Dedifferentiated amniotic fluid mesenchymal stem cell (primary cell): ENCODE data around the gene MRPL11.

Experiments
- DNase-seq: peaks from one replicate; pipeline ENCODE4 v3.0.0-alpha.2; 2016; ENCODE audit errors: extremely low spot score

The MRPL11 gene

GRCh38 chr11:66438504-66439466 lies at the start of gene MRPL11:
Gene MRPL11, minus strand, starts transcription at chr11:66438848. Its CDS starts 94 bp downstream, at chr11:66438754.
- peak; percentile 91 for DNase-seq

DNA sequence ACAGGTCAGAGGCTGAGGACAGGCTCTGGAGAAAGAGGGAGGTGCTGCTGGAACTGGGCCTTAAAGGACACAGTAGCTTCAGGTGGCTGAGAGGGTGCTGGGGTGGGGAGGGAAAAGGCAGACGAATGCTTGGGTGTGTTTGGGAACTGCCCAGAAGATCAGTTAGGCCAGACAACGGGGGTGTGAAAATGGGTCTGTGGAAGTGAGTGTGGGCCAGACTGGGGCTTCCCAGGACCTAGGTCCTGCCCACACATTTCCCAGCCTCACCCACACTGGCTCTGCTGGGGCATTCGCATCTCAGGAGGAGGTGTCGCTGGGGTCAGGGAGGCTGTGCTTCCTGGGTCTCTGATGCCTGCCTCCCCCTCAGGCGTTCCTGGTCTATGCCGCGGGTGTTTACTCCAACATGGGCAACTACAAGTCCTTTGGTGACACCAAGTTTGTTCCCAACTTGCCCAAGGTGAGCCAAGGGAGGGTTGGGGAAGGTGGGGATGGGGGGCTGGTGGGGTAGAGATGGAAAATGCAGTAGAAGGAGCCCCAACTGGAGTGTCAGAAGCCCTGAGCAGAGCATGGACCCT lies 46.2 kb upstream of the MRPL11 start:
- no peak for DNase-seq

- peak; percentile 95 for DNase-seq
These were observed 41.7 kb upstream of the MRPL11 start, which contains the start of gene DPP3 for GRCh38 chr11:66480117-66480938. Gene DPP3, plus strand, starts transcription at chr11:66480434. Its CDS starts 1,767 bp downstream, at chr11:66482201.

DNA sequence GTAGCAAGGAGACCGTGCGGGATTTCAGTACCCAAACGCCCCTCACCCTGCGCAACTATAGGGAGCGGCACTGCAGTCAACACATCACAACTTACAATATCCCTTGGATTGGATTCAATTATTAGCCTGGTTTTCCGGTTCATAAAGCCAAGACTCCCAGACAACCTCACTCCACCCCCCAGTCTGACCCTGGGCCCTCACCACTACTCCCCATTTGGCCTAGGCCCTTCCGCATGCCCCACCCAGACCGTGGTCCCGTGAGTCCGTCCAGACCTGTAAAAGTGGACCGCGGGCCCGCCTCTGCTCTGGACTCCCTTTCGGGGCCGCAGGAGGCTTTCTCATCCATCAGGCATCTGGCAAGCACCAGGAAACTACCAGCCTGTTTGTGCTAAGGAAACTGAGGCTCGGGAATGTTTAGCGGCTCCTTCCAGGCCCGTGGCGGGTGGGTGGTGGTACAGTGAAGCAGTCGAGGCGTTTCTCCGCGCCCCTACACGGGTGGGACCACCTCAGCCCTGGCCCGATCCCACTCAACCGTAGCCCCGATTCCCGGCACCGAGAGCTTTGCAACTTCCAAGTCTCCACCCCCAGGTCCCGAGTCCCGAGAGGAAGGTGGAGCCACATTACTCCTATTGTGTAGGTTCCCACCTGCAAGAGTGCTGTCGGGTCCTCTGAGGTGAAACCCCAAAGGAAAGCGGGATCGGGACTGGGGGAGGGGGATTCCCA lies 40.9 kb upstream of the MRPL11 start:
- DNase-seq = no peak

GRCh38 chr11:66478729-66479393 lies 40.2 kb upstream of the MRPL11 start:
- DNase-seq = no peak

DNA sequence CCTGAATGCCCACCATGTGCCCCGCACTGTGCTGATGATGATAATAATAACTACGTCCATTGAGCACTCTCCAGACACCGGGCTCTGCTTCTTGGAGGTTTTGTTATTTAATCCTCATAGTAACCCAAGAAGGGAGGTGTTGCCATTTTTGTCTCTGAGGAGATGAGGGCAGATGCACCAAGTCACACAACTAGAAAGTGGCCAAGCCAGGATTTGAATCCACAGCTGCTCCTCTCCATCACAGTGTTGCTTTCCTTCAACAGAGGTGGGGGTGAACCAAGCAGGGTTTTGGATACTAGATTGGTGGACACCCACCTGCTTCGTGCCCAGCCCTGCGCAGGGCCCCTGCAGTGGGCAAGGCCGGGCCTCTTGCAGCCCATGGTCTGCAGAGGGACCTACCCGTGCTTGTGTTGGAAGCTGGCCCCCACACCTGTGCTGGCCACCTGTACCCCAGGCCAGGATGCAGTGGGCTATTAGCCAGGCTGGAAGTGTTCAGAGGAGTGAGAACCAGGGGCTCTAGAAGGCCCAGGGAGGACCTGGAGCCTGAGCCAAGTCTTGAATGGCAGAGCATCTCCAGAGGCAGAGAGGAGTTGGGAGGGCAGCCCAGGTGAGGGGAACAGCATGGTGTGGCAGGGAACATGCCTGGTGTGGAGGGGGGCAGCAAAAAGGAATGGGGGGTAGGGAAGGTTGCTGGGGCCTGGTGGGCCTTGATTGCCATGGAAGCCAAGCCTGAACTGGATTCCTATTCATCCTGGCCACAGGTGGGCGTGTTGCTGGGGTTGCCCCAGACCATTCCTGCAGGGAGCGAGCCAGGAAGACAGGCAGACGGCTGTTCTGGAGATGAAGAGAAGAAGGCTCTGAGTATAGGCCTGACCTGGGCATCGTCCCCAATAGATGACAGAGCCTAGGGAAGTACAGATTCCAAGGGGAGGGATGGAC lies 38.9 kb upstream of the MRPL11 start:
- no peak for DNase-seq

DNA sequence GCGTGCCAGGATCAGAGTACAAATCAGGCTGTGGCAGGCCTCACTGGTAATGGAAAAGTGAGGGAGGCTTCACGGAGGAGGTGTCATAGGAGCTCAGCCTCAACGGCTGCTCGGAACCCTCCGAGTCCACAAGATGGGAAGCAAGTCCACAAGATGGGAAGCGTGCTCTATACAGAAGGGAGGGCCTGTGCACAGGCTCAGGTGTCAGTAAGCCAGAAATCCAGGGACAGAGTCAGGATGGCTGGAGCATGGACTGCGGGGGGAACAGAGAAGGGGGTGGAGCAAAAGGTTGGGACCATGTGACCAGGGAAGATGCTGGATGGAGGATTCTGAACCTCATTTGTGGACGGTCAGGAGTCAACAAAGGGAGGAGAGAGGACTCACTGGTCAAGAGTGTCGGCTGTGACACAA lies 38.2 kb upstream of the MRPL11 start:
- no peak for DNase-seq

DNA sequence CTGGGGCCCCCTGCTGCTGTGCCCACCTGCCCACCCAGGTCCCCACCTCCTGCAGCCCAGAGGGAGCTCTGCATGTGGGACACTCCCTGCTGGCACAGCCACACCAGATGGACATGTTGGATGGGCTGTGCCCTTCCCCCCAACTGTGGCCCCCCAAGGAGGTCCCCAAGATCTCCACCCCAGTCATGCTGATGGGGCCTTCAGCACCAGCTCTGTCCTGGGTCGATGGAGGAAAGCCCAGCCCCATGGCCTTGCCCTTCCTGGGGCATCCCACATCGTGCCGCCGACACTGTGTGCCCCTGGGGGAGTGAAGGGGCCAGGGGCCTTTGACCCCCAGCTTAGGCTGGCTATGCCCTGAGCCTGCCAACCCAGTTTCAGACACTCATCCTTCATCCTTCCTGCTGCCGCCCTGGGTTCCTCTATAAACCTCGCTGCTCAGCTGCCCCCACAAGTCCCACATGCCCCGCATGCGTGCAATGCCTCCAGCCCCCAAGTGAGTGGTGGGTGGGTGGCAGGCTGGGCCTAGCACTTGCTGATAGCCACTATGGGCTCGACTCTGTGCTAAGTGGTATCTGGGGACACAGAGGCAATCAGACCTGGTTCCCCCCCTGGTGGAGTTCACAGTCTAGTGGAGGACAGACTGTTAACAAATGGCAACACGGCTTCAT lies 37.7 kb upstream of the MRPL11 start:
- no peak for DNase-seq

GRCh38 chr11:66475349-66476172 lies 36.9 kb upstream of the MRPL11 start:
- no peak for DNase-seq

DNA sequence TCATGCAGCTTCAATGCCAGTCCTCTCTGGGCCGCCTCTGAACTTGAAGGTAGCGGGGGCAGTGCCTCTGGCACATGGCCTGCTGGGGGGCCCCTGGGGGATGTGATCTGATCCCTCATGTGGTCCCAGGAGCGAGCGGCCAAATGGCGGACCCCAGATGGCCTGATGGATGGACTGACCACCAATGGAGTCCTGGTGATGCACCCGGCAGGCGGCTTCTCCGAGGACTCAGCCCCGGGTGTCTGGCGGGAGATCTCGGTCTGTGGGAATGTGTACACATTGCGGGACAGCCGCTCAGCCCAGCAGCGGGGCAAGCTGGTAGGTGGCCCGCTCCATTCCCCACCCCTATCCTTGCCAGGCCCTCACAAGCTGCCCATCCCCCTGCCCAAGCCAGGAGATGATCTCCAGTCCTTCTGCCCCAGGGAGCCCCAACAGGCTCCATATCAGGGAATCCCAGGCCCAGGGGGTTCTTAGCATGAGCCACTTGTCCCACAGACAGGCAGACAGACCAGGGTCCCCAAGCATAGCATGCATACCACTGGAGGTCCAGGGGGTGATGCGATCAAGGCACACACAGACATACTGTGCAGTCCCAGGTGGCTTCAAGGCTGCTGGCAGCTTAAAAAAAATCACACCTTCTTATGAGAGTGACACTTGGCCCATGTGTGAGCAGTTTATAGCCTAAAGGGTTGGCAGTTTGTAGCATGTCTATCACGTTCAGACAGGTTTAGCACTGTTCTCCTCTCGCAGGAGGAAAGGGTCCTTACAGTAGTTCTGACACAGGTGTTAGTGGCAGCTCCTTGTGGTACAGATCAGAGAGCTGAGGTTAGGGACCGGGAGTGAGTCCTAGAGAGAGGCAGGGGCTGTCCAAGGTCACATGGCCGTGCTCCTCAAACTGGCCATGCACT lies 35.2 kb upstream of the MRPL11 start:
- DNase-seq = no peak

DNA sequence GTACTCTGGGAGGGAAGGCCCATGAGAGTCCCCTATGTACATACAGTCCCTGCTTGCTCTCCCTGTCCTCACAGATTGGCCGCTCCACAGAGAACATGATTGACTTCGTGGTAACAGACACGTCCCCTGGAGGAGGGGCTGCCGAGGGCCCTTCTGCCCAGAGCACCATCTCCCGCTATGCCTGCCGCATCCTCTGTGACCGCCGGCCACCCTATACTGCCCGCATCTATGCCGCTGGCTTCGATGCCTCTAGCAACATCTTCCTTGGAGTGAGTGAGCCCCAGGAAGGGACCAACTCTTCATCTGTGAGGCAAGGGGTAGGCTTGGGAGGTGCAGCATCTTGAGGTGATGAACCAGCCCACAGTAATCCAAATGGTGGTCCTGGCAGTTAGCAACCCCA lies 34.5 kb upstream of the MRPL11 start:
- no peak for DNase-seq

DNA sequence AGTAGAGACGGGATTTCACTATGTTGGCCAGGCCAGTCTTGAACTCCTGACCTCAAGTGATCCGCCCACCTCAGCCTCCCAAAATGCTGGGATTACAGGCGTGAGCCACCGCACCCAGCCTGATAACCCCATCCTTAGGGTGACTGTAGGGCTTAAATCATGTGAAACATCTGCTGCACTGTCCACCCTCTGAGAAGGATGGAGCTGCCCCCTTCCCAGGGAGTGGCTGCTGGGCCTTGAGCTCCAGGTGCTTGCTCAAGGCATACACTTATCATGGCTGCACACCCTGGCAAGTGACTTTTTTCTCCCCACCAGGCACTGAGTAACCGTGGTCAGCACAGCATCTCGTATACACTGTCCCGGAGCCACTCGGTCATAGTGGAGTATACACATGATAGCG lies 33.4 kb upstream of the MRPL11 start:
- DNase-seq = no peak

DNA sequence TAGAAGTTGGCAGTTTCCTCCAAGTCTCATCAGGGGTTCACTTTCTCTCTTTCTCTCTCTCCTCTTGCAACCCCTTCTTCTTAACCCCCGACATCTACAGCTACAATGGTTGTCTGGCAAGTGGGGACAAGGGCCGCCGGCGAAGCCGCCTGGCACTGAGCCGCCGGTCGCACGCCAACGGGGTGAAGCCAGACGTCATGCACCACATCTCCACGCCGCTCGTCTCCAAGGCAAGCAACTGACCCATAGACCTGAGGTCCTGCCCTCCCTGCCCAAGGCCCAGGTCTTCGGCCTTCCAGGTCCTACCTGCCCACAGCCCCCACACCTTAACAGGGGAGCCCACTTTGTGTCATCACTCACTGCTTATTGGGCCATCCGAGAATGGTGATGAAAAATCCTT lies 32.5 kb upstream of the MRPL11 start:
- no peak for DNase-seq

- no peak for DNase-seq
These were observed 31.4 kb upstream of the MRPL11 start for GRCh38 chr11:66470015-66470414.

- DNase-seq = no peak
These were observed 30.8 kb upstream of the MRPL11 start for GRCh38 chr11:66469441-66469840.

DNA sequence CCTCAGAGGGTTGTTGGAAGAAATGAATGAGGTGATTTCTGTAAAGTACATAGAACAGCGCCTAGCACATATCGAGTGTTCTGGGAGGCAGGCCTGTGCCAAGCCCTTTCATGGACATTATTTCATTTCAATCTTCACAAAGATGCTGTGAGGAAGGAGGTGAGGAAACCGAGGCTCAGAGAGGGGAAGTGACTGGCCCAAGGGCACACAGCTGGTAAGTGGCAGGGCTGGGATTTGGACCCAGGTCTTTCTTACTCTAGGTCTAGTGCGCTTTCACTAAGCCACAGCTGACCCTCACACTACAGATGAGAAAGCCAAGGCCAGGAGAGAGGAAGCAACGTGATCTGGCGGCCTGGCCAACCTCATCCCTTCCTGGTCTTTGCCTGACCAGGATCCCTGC lies 30.0 kb upstream of the MRPL11 start:
- no peak for DNase-seq

- DNase-seq = no peak
These were observed 29.1 kb upstream of the MRPL11 start for GRCh38 chr11:66467756-66468155.
